Stimulated activated CD4-positive, alpha-beta T cell treated with anti-CD3 and anti-CD28 coated beads, Interleukin-4, amount 100 ng/mL, for 24 hours (primary cell): Measurements from ENCODE around the gene EFNA1.

ENCODE experiments used
- DNase-seq: peaks from one replicate; pipeline ENCODE4 v3.0.0-alpha.2; 2020

Gene EFNA1

DNA sequence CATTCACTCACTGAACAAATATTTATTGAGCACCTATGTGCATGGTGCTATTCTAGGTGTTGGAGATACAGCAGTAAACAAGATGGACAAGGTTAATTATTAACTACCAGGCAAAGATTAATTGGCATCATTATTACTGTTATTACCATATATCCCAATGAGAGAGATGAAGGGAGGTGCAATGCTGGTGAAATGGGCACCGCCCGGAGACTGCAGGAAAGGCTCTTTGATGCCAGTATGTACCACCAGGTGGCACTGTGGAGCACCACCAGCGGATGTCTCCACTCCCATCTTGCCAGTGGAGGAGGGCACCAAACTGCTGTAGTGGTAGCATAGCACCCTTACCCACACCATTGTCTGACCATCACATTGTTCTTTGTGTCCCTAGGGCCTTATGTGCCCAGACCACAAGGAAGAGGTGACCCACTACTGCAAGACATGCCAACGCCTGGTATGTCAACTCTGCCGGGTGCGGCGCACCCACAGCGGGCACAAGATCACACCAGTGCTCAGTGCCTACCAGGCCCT, 48.9 kb downstream of the EFNA1 start:
- peak; percentile 89 for DNase-seq

- no peak for DNase-seq
Observed at GRCh38 chr1:155177192-155177917, 49.7 kb downstream of the EFNA1 start.

GRCh38 chr1:155177918-155178281, 50.2 kb downstream of the EFNA1 start:
- no peak for DNase-seq

- DNase-seq, result no peak
Observed at GRCh38 chr1:155178441-155179111, 50.9 kb downstream of the EFNA1 start.

DNA sequence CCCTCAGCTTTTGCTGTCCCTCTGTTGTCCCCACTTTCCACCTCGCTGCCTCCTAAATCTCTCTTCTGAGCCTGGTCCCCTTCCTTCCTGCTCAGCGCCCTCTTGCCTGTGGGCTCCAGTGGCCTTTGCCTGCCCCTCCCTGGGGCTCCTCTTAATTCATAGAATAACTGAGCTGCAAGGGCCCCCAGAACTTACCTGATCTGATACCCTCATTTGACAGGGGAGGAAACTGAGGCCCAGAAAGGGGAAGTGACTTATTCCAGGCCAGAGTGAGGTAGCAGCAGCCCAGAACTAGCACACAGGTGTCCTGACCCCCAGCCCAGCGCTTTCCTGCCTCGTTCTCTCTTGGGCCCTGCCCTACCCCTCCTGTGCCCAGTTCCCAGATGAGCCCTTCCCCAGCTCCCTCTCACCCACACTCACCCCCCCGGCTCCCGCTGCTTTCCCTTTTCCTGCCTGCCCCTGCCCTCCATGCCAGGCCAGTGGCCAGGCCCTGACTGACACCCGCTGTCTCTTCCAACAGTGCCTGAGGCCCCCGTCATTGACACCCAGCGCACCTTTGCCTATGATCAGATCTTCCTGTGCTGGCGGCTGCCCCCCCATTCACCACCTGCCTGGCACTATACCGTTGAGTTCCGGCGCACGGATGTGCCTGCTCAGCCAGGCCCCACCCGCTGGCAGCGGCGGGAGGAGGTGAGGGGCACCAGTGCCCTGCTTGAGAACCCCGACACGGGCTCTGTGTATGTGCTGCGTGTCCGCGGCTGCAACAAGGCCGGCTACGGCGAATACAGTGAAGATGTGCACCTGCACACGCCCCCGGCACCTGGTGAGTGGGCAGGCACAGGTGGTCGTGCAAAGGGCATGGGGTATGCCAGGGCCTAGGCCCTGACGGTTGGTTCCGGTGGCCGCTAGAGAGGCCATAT, 51.7 kb downstream of the EFNA1 start:
- DNase-seq, result no peak

DNA sequence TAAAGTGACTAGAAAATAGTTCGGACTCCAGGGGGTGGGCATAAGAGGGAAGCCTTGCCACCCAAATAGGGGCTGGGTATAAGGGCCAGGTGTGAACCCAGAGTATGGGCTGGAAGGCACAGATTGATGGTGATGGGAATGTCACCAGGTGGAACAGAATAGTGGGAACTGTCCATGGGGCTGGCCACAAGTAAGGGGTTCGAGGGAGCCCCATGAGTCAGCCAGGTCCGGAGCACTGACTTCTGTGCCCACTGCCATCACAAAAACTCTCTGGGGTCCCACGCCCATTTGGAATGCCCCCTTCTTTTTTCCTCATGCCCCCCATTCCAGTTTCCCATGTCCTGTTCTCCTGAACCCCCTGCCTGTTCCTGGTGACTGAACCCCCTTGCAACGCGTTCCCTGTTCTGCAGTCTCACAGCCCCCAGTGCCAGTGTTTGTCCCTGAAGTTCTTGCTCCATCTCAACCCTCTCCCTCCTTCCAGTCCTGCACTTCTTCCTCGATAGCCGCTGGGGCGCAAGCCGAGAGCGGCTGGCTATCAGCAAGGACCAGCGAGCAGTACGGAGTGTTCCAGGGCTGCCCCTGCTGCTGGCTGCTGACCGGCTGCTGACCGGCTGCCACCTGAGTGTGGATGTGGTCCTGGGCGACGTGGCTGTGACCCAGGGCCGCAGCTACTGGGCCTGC, 53.8 kb downstream of the EFNA1 start:
- no peak for DNase-seq

DNA sequence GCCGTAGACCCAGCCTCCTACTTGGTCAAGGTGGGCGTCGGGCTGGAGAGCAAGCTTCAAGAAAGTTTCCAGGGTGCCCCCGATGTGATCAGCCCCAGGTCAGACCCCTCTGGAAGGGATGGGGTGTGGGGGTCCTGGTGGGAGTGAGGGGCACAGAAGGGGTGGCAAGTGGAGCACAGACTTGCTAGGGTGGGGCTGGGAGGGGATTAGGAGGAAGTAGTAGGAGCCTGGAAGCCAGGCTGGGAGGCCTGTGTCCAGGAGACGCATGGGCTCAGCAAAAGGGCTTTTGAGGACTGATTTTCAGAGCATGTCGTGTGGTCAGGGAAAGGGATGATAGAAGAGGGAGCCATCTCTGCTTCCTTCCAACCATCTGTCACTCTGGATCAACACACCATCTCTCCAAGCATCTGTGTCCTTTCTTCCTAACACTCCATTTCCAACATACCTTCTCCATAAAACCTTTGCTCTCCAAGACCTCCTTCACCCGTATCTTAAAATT, 54.4 kb downstream of the EFNA1 start:
- DNase-seq, result no peak

- no peak for DNase-seq
Observed at GRCh38 chr1:155183775-155184221, 56.1 kb downstream of the EFNA1 start.

- DNase-seq, result no peak
Observed at GRCh38 chr1:155184351-155184811, 56.7 kb downstream of the EFNA1 start.
